Measurements from ENCODE around the gene MMP28.

Gene MMP28

GRCh38 chr17:35797918-35798317, 2.5 kb upstream of the MMP28 start:
- DNase-seq (ENCODE audit: low read depth in 3 of 3): no peak

- DNase-seq (ENCODE audit: low read depth in 3 of 3): no peak
Measured at GRCh38 chr17:35797370-35797769, 1.9 kb upstream of the MMP28 start.

- DNase-seq (ENCODE audit: low read depth in 3 of 3): no peak
Measured at GRCh38 chr17:35796942-35797341, 1.5 kb upstream of the MMP28 start.

GRCh38 chr17:35795871-35796265, 427 bp upstream of the MMP28 start:
- no peak for DNase-seq (ENCODE audit: low read depth in 3 of 3)

- DNase-seq (ENCODE audit: low read depth in 3 of 3): no peak
Measured at GRCh38 chr17:35793257-35793656, 2.2 kb downstream of the MMP28 start.

- DNase-seq (ENCODE audit: low read depth in 3 of 3): no peak
Measured at GRCh38 chr17:35791681-35792350, 3.6 kb downstream of the MMP28 start.

- DNase-seq (ENCODE audit: low read depth in 3 of 3): no peak
Measured at GRCh38 chr17:35790841-35791240, 4.6 kb downstream of the MMP28 start.

- no peak for DNase-seq (ENCODE audit: low read depth in 3 of 3)
Measured at GRCh38 chr17:35788477-35789368, 6.7 kb downstream of the MMP28 start.

- no peak for DNase-seq (ENCODE audit: low read depth in 3 of 3)
Measured at GRCh38 chr17:35786941-35787432, 8.5 kb downstream of the MMP28 start.

- DNase-seq (ENCODE audit: low read depth in 3 of 3): no peak
Measured at GRCh38 chr17:35784895-35785294, 10.5 kb downstream of the MMP28 start.

- DNase-seq (ENCODE audit: low read depth in 3 of 3): no peak
Measured at GRCh38 chr17:35780950-35781349, 14.5 kb downstream of the MMP28 start.

GRCh38 chr17:35778641-35779196, 16.7 kb downstream of the MMP28 start:
- no peak for DNase-seq (ENCODE audit: low read depth in 3 of 3)

GRCh38 chr17:35775583-35775982, 19.9 kb downstream of the MMP28 start:
- no peak for DNase-seq (ENCODE audit: low read depth in 3 of 3)

- DNase-seq (ENCODE audit: low read depth in 3 of 3): no peak
Measured at GRCh38 chr17:35775039-35775438, 20.4 kb downstream of the MMP28 start.

- DNase-seq (ENCODE audit: low read depth in 3 of 3): no peak
Measured at GRCh38 chr17:35774499-35774898, 20.9 kb downstream of the MMP28 start.

- no peak for DNase-seq (ENCODE audit: low read depth in 3 of 3)
Measured at GRCh38 chr17:35773679-35774425, 21.6 kb downstream of the MMP28 start.

- DNase-seq (ENCODE audit: low read depth in 3 of 3): no peak
Measured at GRCh38 chr17:35773129-35773528, 22.3 kb downstream of the MMP28 start.

GRCh38 chr17:35769895-35770486, 25.4 kb downstream of the MMP28 start:
- DNase-seq (ENCODE audit: low read depth in 3 of 3): no peak

GRCh38 chr17:35768797-35769196, 26.6 kb downstream of the MMP28 start:
- no peak for DNase-seq (ENCODE audit: low read depth in 3 of 3)

- no peak for DNase-seq (ENCODE audit: low read depth in 3 of 3)
Measured at GRCh38 chr17:35766903-35767510, 28.4 kb downstream of the MMP28 start.

- DNase-seq (ENCODE audit: low read depth in 3 of 3): no peak
Measured at GRCh38 chr17:35766489-35766877, 29.0 kb downstream of the MMP28 start.
